Mononuclear cell (primary cell): ENCODE measurements around the gene RHOG. TPM values are rescaled to one million over a fixed set of nuclear protein-coding genes. Genes with fewer than 3 reads are reported as not detected.

ENCODE experiments used
- H3K27me3 ChIP-seq: 2 replicates; pipeline ENCODE4 v1.6.0; 2011; ENCODE audit warnings: low read length, control low read depth; ENCODE audit not compliant: insufficient read depth
- H3K4me1 ChIP-seq: 2 replicates; pipeline ENCODE4 v1.5.1; 2011; ENCODE audit warnings: mild to moderate bottlenecking, low read length, control low read depth; ENCODE audit not compliant: insufficient read depth
- H3K4me3 ChIP-seq: 2 replicates; pipeline ENCODE4 v1.5.1; 2011; ENCODE audit warnings: mild to moderate bottlenecking, low read length, moderate library complexity
- H3K9me3 ChIP-seq: 2 replicates; pipeline ENCODE4 v1.5.1; 2011; ENCODE audit warnings: low read depth, mild to moderate bottlenecking, control low read depth, low read length
- total RNA-seq: library from RNA; depleted of rRNA; stranded (reverse); fragments of >200 nt; gene quantifications from one replicate; pipeline ENCODE4 v1.2.3, GENCODE V29; 2012

Gene RHOG
- 75.6 TPM for total RNA-seq

- Histone ChIP-seq H3K4me3 (peak within 1 kb of the TSS; percentile 96), H3K9me3 (no peaks in the 10 kb centered on the region), H3K27me3 (no peaks in the 10 kb centered on the region), H3K4me1 (peaks cover 42% of the 10 kb centered on the region)
Measured at GRCh38 chr11:3840870-3841425, at the start of gene RHOG. Gene RHOG, minus strand, starts transcription at chr11:3840959. Its CDS starts 12,821 bp downstream, at chr11:3828138.

GRCh38 chr11:3890014-3890413 lies 49.3 kb upstream of the RHOG start:
- Histone ChIP-seq H3K4me3 (no peak overlapping the region), H3K9me3 (no peaks in the 10 kb centered on the region), H3K4me1 (peaks cover 80% of the 10 kb centered on the region), H3K27me3 (no peaks in the 10 kb centered on the region)

DNA sequence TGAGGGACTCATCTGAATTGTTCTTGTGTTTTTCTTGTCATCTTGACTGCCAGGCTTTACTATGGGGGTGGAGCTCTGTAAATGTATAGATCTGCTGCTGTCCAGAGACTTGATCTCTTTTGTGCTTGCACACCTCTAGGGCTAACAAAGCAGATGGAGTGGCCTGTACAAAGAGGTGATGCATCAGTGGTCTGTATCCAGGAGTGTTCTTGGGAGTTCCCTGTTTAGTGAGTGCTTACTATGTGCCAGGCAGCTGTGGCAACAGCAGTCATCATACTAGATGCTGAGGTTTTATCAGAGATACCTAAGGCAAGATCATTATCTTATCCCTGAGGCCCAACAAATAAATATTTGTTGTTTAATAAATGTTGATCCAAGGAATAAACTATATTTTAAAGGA lies 48.1 kb upstream of the RHOG start:
- H3K4me3 ChIP-seq, result no peak overlapping the region
- H3K27me3 ChIP-seq, result no peaks in the 10 kb centered on the region
- no peaks in the 10 kb centered on the region for H3K9me3 ChIP-seq
- H3K4me1 ChIP-seq, result peaks cover 74% of the 10 kb centered on the region

DNA sequence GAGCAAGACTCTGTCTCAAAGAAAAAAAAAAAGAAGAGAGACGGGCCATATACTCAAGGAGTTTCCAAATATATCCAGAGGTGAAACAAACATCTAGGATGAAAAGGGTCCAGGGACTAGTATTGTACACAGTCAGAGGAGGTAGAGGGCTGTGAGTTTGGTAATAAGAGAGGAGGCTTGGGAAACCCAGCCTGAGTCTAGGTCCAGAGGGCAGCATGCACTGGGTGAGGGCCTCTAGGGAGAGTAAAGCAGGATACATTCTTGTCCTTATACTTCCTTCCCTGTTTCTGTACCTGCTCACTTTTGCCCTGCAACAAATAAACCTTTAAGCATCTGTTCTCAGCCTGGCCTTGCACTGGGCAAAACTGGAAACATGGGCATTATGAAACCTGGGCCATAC lies 46.2 kb upstream of the RHOG start:
- no peaks in the 10 kb centered on the region for H3K9me3 ChIP-seq
- H3K4me1 ChIP-seq, result peaks cover 60% of the 10 kb centered on the region
- H3K27me3 ChIP-seq, result no peaks in the 10 kb centered on the region
- H3K4me3 ChIP-seq, result no peak overlapping the region

GRCh38 chr11:3885855-3886254 lies 45.1 kb upstream of the RHOG start:
- Histone ChIP-seq H3K9me3 (no peaks in the 10 kb centered on the region), H3K27me3 (no peaks in the 10 kb centered on the region), H3K4me3 (no peak overlapping the region), H3K4me1 (peaks cover 70% of the 10 kb centered on the region)

DNA sequence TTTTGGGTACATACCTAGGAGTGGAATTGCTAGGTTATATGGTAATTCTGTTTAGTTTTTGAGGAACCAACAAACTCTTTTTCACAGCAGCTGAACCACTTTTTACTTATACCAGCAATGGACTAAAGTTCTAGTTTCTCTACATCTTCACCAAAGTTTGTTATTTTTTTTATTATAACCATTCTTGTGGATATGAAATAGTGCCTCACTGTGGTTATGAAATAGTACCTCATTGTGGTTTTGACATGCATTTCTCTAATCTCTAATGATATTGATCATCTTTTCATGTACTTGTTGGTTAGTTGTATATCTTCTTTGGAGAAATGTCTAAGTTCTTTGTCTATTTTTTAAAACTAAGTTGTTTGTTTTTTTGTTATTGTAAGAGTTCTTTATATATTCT lies 41.9 kb upstream of the RHOG start:
- Histone ChIP-seq H3K4me3 (no peak overlapping the region), H3K9me3 (no peaks in the 10 kb centered on the region), H3K27me3 (no peaks in the 10 kb centered on the region), H3K4me1 (peaks cover 75% of the 10 kb centered on the region)

- Histone ChIP-seq H3K9me3 (no peaks in the 10 kb centered on the region), H3K4me3 (no peak overlapping the region), H3K4me1 (peaks cover 72% of the 10 kb centered on the region), H3K27me3 (no peaks in the 10 kb centered on the region)
Measured at GRCh38 chr11:3880724-3881123, 40.0 kb upstream of the RHOG start.

GRCh38 chr11:3879967-3880542 lies 39.3 kb upstream of the RHOG start:
- H3K4me3 ChIP-seq, result no peak overlapping the region
- no peaks in the 10 kb centered on the region for H3K27me3 ChIP-seq
- peaks cover 69% of the 10 kb centered on the region for H3K4me1 ChIP-seq
- H3K9me3 ChIP-seq, result no peaks in the 10 kb centered on the region

- H3K9me3 ChIP-seq, result no peaks in the 10 kb centered on the region
- H3K4me3 ChIP-seq, result no peak overlapping the region
- no peaks in the 10 kb centered on the region for H3K27me3 ChIP-seq
- H3K4me1 ChIP-seq, result peaks cover 72% of the 10 kb centered on the region
Measured at GRCh38 chr11:3879216-3879966, 38.6 kb upstream of the RHOG start.

- Histone ChIP-seq H3K27me3 (no peaks in the 10 kb centered on the region), H3K4me3 (no peak overlapping the region), H3K4me1 (peaks cover 77% of the 10 kb centered on the region), H3K9me3 (no peaks in the 10 kb centered on the region)
Measured at GRCh38 chr11:3878258-3878584, 37.5 kb upstream of the RHOG start.

DNA sequence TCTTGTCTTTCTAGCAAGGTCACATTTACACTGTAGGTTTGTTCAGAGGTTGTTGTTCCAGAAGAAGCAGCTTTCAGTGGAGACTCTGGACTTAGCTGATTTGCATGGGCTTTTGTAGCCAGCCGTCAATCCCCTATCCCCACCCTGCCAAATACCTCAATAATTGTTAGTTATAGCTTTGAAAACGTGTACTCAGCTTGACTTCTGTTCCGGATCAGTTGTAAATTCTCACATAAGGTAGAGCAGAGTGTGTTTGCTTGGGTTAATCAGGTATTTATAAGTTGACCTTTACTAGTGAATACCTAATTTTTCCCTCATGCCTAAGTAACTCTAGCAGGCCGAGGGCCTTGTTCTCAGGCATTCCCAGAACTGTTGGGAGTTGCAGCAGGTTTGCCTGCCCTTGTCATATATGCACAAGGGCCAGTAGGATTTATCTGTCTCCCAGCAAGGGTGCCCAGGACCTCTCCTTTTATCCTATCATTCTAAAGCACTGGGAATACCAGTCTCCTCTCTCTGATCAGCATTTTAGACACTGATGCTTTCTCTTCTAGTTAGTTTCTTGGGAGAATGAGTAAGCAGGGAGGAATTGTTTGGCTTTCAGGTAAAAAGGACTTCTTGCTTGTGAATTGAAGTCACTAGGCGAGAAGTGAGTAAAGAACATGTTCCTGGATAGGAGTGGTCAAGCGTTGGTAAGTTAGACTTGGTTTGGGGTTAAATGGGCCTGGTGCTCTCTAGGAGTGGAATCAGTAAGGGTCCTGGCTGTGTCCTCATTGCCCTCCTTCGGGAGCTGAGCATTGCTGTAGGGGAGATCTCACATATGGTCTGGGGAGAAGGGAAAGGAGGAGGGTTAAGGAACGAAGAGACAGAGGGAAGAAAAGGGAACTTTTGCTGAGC lies 36.9 kb upstream of the RHOG start:
- H3K9me3 ChIP-seq, result no peaks in the 10 kb centered on the region
- H3K27me3 ChIP-seq, result no peaks in the 10 kb centered on the region
- peaks cover 74% of the 10 kb centered on the region for H3K4me1 ChIP-seq
- no peak overlapping the region for H3K4me3 ChIP-seq

DNA sequence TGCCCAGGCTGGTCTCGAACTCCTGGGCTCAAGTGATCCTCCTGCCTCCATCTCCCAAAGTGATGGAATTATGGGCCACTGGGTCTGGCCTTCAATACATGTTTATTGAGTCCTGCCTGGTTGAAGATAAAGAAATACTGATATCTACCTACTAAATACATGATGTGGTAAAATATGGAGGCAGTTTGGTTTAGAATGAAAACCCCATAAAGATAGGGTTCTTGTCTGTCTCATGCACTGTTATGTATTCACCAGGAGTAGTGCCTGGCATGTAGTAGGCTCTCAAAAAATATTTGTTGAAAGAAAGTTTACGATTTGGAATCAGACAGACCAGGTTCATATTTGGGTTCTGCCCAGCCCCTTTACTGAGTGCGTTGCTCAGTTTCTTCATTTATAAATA lies 35.9 kb upstream of the RHOG start:
- Histone ChIP-seq H3K4me1 (peaks cover 76% of the 10 kb centered on the region), H3K27me3 (no peaks in the 10 kb centered on the region), H3K4me3 (no peak overlapping the region), H3K9me3 (no peaks in the 10 kb centered on the region)

GRCh38 chr11:3873712-3874349 lies 33.1 kb upstream of the RHOG start:
- H3K27me3 ChIP-seq, result no peaks in the 10 kb centered on the region
- H3K4me1 ChIP-seq, result peaks cover 66% of the 10 kb centered on the region
- H3K4me3 ChIP-seq, result no peak overlapping the region
- H3K9me3 ChIP-seq, result no peaks in the 10 kb centered on the region

DNA sequence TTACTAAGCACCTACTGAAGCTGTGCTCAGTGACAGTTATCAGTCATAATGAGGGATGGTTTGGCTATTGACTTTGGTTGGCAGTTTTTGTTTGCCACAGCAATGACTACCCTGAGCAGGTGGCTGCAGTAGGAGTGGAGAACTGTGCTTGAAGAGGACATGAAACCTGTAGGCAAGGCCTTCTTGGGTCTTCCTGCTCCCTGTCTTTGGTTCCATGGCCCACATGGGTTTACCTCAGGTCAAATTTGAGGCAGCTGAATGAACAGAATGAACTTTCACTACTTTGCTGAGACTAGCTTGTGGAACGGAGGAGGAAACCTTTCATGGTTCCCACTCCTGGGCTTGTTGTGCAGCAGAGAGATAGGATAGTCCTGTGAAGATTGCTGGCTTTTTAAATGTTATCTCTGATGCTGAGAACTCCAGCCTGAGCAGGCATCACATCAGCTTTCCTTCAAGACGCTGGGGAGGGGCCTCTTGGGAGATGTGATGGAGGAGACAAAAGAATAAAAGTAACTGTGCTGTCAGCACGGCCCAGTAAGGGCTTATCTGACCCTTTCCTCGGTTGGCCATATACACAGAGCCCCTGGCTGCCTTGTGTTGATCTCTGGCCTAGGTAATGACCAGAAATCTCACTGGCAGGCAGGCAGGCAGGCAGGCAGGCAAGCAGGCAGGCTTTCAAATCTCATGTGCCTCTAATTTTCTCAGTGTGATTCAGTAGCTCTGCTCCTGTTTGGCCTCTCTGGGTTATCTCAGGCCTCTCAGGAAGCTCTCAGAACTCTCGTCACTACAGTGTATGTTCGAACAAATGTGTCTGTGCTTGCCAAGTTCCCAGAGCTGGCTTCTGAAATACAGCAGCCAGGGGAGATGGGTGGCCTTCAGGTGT lies 26.7 kb upstream of the RHOG start:
- no peaks in the 10 kb centered on the region for H3K9me3 ChIP-seq
- peaks cover 73% of the 10 kb centered on the region for H3K4me1 ChIP-seq
- H3K27me3 ChIP-seq, result no peaks in the 10 kb centered on the region
- H3K4me3 ChIP-seq, result no peak overlapping the region
